Lung (tissue), 12 donors: ENCODE results near the gene VTI1A. TPM values are rescaled to one million over a fixed set of nuclear protein-coding genes. Genes with fewer than 3 reads are reported as not detected.

ENCODE experiments used
- ATAC-seq: fragments of 200-7000 bp; cut with Tn5 transposase; one replicate; pipeline ENCODE4 v1.9.1; 2020; ENCODE audit warnings: moderate number of reproducible peaks; ENCODE audit not compliant: insufficient read depth, low FRiP score
- DNase-seq, 3 donors: peaks; one replicate each; pipeline ENCODE4 v3.0.0-alpha.2; 2013 to 2017
- H3K27ac ChIP-seq, 2 donors: one replicate each; pipeline ENCODE4 v1.5.1; 2013; ENCODE audit warnings: mild to moderate bottlenecking in 2 of 2, moderate library complexity in 2 of 2, control low read depth in 1 of 2, inconsistent platforms in 1 of 2, low read depth in 1 of 2, low read length in 1 of 2
- H3K27me3 ChIP-seq, 3 donors: one replicate each; pipeline ENCODE4 v1.5.1; 2013; ENCODE audit warnings: low read length in 2 of 3; ENCODE audit not compliant: control insufficient read depth in 3 of 3, insufficient read depth in 3 of 3
- H3K36me3 ChIP-seq, 4 donors: one replicate each; pipeline ENCODE4 v1.5.1; 2013; ENCODE audit warnings: low read length in 4 of 4, mild to moderate bottlenecking in 1 of 4, moderate library complexity in 1 of 4; ENCODE audit not compliant: control insufficient read depth in 4 of 4, insufficient read depth in 4 of 4
- H3K4me1 ChIP-seq, 5 donors: one replicate each; pipeline ENCODE4 v1.5.1; 2013; ENCODE audit warnings: low read length in 5 of 5, mild to moderate bottlenecking in 2 of 5, moderate library complexity in 1 of 5; ENCODE audit not compliant: control insufficient read depth in 5 of 5, insufficient read depth in 5 of 5
- H3K4me3 ChIP-seq: one replicate; pipeline ENCODE4 v1.5.1; 2013; ENCODE audit warnings: mild to moderate bottlenecking, control low read depth, moderate library complexity
- H3K9ac ChIP-seq, 2 donors: one replicate each; pipeline ENCODE4 v1.5.1; 2013; ENCODE audit warnings: low read length in 2 of 2, control low read depth in 1 of 2; ENCODE audit not compliant: insufficient read depth in 1 of 2
- H3K9me3 ChIP-seq, 4 donors: one replicate each; pipeline ENCODE4 v1.5.1; 2013; ENCODE audit warnings: low read length in 3 of 4, mild to moderate bottlenecking in 1 of 4, moderate library complexity in 1 of 4; ENCODE audit not compliant: control insufficient read depth in 4 of 4, insufficient read depth in 3 of 4
- WGBS, 2 donors: extraction: QIAGEN DNeasy Blood & Tissue Kit; methylation state at CpG; one replicate each; pipeline ENCODE4 v1.1.7; 2013; 5-methylcytosine and 5-hydroxymethylcytosine counted together
- polyA plus RNA-seq, 2 donors: library from polyadenylated mRNA; stranded (reverse); fragments of 200-250 nt; gene quantifications; one replicate each; pipeline ENCODE4 v1.2.1, GENCODE V29; 2013
- total RNA-seq, 2 donors: library from RNA; depleted of rRNA in 1 of 2; stranded (reverse); fragments of >200 nt in 1 of 2; gene quantifications; one replicate each; pipeline ENCODE4 v1.2.1, GENCODE V29; 2014 to 2021
- TF ChIP-seq, protein P1 (sequence below): IDR thresholded peaks from 2 replicates; pipeline ENCODE4 v1.5.1; 2012; ENCODE audit warnings: mild to moderate bottlenecking; ENCODE audit errors: control extremely low read depth, extremely low read depth
- donor health status: control.
- donor health status: control.
- donor health status: Bipolar disorder and iron deficiency.
- donor health status: healthy.
- donor health status: DM: yes; HTN: yes; CAD: no.

VTI1A gene
- total and polyA plus RNA-seq, 4 donors, result 9.2 to 48.2 (median 28.4) TPM

DNA sequence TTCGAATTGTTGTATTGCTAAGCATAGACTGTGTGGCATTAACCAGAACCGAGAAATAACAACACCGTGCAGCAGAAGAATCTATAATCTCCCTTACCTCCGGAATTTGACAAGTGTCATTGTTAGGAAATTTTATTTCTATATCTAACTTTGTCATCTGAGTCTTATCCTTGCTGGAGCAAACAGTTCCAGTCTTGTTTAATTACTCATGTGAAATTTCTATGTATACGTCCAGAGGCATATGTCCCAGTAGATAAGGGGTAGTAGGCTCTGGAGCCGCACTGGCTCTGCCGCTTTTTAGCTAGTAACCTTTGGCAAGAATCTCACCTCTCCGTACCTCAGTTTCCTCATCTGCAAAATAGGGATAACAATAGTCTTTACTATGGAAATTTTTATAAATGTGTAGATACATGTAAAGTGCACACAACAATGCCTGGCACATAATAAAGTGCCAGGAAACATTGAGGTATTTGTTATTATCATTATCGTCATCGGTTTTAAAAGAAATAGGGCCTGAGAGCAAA, 228.6 kb downstream of the VTI1A start:
- H3K9me3 ChIP-seq, result no peaks in the 10 kb centered on the region
- H3K27me3 ChIP-seq, result no peaks in the 10 kb centered on the region
- DNase-seq (no peak), ATAC-seq (no peak)
- TF ChIP-seq, protein P1, sequence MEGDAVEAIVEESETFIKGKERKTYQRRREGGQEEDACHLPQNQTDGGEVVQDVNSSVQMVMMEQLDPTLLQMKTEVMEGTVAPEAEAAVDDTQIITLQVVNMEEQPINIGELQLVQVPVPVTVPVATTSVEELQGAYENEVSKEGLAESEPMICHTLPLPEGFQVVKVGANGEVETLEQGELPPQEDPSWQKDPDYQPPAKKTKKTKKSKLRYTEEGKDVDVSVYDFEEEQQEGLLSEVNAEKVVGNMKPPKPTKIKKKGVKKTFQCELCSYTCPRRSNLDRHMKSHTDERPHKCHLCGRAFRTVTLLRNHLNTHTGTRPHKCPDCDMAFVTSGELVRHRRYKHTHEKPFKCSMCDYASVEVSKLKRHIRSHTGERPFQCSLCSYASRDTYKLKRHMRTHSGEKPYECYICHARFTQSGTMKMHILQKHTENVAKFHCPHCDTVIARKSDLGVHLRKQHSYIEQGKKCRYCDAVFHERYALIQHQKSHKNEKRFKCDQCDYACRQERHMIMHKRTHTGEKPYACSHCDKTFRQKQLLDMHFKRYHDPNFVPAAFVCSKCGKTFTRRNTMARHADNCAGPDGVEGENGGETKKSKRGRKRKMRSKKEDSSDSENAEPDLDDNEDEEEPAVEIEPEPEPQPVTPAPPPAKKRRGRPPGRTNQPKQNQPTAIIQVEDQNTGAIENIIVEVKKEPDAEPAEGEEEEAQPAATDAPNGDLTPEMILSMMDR, result no peak
- WGBS, 2 donors, result 96 to 98% methylated on average over 10 of the region's 10 CpGs
- no peak overlapping the region for H3K27ac ChIP-seq
- H3K9ac ChIP-seq, result no peak overlapping the region
- no peak overlapping the region for H3K4me3 ChIP-seq
- peaks cover 0 to 3% (median 0%) of the 10 kb centered on the region in 4 donors for H3K36me3 ChIP-seq
- H3K4me1 ChIP-seq, result peaks cover 0 to 28% (median 4%) of the 10 kb centered on the region in 5 donors

DNA sequence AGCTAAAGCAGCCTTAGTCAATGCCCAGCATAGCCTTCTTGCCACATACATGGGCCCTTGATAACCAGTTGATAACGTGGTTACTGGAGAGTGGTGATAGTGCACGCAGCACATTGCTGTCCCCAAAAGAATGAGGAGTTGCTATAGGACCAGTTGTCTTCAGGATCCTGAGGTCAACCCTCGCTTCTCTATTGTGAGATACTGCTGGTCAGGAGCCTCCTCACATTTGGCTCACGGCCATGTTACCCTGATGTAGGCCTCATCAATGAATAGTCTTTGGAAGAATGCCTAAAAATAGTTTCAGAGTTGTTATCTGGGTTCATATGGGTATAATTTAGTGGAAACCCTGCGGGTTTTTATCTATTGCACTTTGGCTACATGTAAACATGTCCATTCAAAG, 230.7 kb downstream of the VTI1A start:
- peaks cover 0 to 28% (median 4%) of the 10 kb centered on the region in 5 donors for H3K4me1 ChIP-seq
- 84 to 86% methylated on average over 5 of the region's 5 CpGs for WGBS, 2 donors
- peak; percentile 24 to 47 (median 44) for DNase-seq

DNA sequence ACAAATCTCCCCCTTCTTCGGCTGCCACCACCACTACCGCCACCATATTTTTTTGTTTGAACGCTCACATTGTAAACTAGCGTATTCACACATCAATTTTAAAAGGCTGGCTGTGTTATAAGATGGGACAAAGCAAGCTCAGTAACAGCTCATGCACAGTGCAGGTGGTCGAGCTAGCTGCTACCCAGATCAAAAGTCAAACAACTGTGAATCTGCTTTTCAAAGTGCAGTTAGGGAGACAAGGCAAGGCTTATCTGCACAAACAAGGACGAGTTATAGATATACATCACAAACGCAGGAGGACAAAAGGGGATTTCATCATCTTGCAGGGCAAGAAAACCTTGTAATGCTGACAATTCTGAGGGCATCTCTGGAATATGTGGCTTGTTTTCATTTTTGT, 231.6 kb downstream of the VTI1A start:
- 84 to 88% methylated on average over 7 of the region's 7 CpGs for WGBS, 2 donors
- Histone ChIP-seq H3K9me3 (no peaks in the 10 kb centered on the region), H3K27ac (no peak overlapping the region), H3K27me3 (no peaks in the 10 kb centered on the region), H3K4me3 (no peak overlapping the region), H3K9ac (no peak overlapping the region), H3K36me3 (no peaks in the 10 kb centered on the region), H3K4me1 (peaks cover 0 to 23% (median 4%) of the 10 kb centered on the region in 5 donors)
- ATAC-seq (no peak), DNase-seq (peak in 1 of 3 donors; percentile 8)
- TF ChIP-seq, protein P1, result no peak

More for the DNA sequence above, 230.7 kb downstream of the VTI1A start:
- Histone ChIP-seq H3K9ac (no peak overlapping the region), H3K27ac (no peak overlapping the region), H3K4me3 (no peak overlapping the region), H3K9me3 (no peaks in the 10 kb centered on the region), H3K27me3 (no peaks in the 10 kb centered on the region), H3K36me3 (no peaks in the 10 kb centered on the region)
- TF ChIP-seq, protein P1, result no peak
- no peak for ATAC-seq

DNA sequence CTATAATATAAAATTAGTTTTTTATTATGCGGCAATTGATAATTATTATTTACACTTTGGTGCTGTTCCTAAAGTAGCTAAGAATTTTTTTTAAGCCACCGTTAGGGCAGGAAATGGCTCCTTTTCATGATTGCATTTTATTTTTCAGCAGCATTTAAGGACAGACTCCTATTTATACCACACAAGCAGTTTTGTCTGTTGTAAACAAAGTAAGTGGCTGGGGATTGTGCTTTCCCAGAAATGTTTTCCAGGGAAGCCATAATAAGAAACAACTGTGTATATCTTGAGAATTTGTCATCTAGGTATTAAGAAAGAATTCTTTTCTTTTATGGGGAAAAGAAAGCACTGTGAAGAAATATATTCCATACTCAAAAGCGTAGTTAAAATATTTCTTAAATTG, 232.0 kb downstream of the VTI1A start:
- Histone ChIP-seq H3K4me1 (peaks cover 0 to 22% (median 4%) of the 10 kb centered on the region in 5 donors), H3K36me3 (no peaks in the 10 kb centered on the region), H3K4me3 (no peak overlapping the region), H3K27ac (no peak overlapping the region), H3K9me3 (no peaks in the 10 kb centered on the region), H3K9ac (no peak overlapping the region), H3K27me3 (no peaks in the 10 kb centered on the region)
- 85 to 87% methylated on average over 3 of the region's 3 CpGs for WGBS, 2 donors
- no peak for ATAC-seq
- DNase-seq, result peak in 2 of 3 donors; percentile 14 to 44
- TF ChIP-seq, protein P1, result no peak
